HFFc6 (cell line): ENCODE results near the gene PALD1. TPM values are rescaled to one million over a fixed set of nuclear protein-coding genes. Genes with fewer than 3 reads are reported as not detected.

ENCODE experiments used
- DNase-seq: peaks from one replicate; pipeline ENCODE4 v3.0.0-alpha.2; 2018
- H3K27ac Mint-ChIP-seq: 2 replicates; pipeline ENCODE4 v1.8.0; 2020; ENCODE audit warnings: mild to moderate bottlenecking, mixed read lengths
- H3K27me3 Mint-ChIP-seq: 2 replicates; pipeline ENCODE4 v1.8.0; 2021; ENCODE audit warnings: mild to moderate bottlenecking, moderate library complexity, mixed read lengths; ENCODE audit not compliant: insufficient read depth
- H3K36me3 Mint-ChIP-seq: 2 replicates; pipeline ENCODE4 v1.8.0; 2021; ENCODE audit warnings: low read depth, mixed read lengths
- H3K4me1 Mint-ChIP-seq: 2 replicates; pipeline ENCODE4 v1.8.0; 2020; ENCODE audit warnings: low read depth, mixed read lengths
- H3K4me3 Mint-ChIP-seq: 2 replicates; pipeline ENCODE4 v1.8.0; 2020; ENCODE audit warnings: mild to moderate bottlenecking, moderate library complexity, mixed read lengths
- H3K9me3 Mint-ChIP-seq: 2 replicates; pipeline ENCODE4 v1.8.0; 2020; ENCODE audit warnings: mild to moderate bottlenecking, mixed read lengths
- total RNA-seq, 6 experiments: library from RNA; stranded (reverse); fragmentation: NEBNext Ultra II Directional; extraction: Animal tissue kit (Norgen Biotek cat#: 25700); gene quantifications; 2 replicates in 1 of 6; 3 replicates in 5 of 6; pipeline ENCODE4 v1.2.3, GENCODE V29; 2021
- TF ChIP-seq, protein P1 (sequence below): fragments of 200-600 bp; sonication (generic); IDR thresholded peaks from 2 replicates; pipeline ENCODE4 v1.5.0; 2021; ENCODE audit warnings: antibody characterized with exemption, mild to moderate bottlenecking

PALD1 gene
- total RNA-seq, 6 experiments from 2014 or later, result not detected

GRCh38 chr10:70582793-70583668, 104.5 kb downstream of the PALD1 start:
- Mint-ChIP-seq H3K27me3 (peaks cover 29% of the 10 kb centered on the region), H3K9me3 (no peaks in the 10 kb centered on the region), H3K36me3 (no peaks in the 10 kb centered on the region), H3K4me1 (peaks cover 8% of the 10 kb centered on the region), H3K27ac (no peak overlapping the region), H3K4me3 (no peak overlapping the region)
- DNase-seq, result no peak
- TF ChIP-seq, protein P1, sequence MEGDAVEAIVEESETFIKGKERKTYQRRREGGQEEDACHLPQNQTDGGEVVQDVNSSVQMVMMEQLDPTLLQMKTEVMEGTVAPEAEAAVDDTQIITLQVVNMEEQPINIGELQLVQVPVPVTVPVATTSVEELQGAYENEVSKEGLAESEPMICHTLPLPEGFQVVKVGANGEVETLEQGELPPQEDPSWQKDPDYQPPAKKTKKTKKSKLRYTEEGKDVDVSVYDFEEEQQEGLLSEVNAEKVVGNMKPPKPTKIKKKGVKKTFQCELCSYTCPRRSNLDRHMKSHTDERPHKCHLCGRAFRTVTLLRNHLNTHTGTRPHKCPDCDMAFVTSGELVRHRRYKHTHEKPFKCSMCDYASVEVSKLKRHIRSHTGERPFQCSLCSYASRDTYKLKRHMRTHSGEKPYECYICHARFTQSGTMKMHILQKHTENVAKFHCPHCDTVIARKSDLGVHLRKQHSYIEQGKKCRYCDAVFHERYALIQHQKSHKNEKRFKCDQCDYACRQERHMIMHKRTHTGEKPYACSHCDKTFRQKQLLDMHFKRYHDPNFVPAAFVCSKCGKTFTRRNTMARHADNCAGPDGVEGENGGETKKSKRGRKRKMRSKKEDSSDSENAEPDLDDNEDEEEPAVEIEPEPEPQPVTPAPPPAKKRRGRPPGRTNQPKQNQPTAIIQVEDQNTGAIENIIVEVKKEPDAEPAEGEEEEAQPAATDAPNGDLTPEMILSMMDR, result no peak

DNA sequence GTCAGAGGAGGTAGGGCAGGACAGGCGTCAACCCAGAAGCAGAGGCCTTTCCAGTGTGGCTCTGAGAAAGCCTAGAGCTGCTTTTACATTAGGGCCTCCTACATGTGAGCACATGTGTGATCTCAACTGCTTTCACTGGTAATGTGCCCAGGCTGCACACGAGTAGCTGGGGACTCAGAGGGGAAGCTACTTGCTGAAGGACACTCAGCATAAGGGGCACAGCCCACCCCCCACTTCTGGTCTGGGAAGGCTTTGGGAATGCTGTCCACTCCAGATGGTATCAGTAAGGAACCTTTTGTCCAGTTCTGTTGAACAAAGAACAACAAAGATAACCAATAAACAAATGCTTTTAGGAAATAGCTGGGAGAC, 105.1 kb downstream of the PALD1 start:
- no peak overlapping the region for H3K27ac Mint-ChIP-seq
- no peak overlapping the region for H3K4me3 Mint-ChIP-seq
- peaks cover 2% of the 10 kb centered on the region for H3K4me1 Mint-ChIP-seq
- peaks cover 32% of the 10 kb centered on the region for H3K27me3 Mint-ChIP-seq
- H3K36me3 Mint-ChIP-seq, result no peaks in the 10 kb centered on the region
- no peaks in the 10 kb centered on the region for H3K9me3 Mint-ChIP-seq
- TF ChIP-seq, protein P1, result no peak
- DNase-seq, result no peak

DNA sequence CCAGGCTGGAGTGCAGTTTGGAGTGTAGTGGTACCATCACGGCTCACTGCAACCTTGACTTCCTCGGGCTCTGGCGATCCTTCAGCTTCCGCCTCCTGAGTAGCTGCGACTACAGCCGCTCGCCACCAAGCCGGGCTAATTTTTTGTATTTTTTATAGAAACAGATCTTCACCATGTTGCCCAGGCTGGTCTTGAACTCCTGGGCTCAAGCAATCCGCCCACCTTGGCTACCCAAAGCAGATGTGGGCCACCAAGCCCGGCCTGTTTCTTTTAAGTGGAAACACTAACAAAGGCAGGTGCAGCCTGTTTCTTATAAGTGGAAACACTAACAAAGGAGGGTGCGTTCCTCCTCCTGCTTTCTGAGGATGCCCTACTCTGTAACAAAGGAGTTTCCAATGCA, 105.8 kb downstream of the PALD1 start:
- no peaks in the 10 kb centered on the region for H3K36me3 Mint-ChIP-seq
- H3K4me3 Mint-ChIP-seq, result no peak overlapping the region
- TF ChIP-seq, protein P1, result no peak
- no peak overlapping the region for H3K27ac Mint-ChIP-seq
- H3K4me1 Mint-ChIP-seq, result no peaks in the 10 kb centered on the region
- no peak for DNase-seq
- H3K9me3 Mint-ChIP-seq, result no peaks in the 10 kb centered on the region
- H3K27me3 Mint-ChIP-seq, result peaks cover 38% of the 10 kb centered on the region

- no peak for DNase-seq
- Mint-ChIP-seq H3K27ac (no peak overlapping the region), H3K4me1 (no peaks in the 10 kb centered on the region), H3K36me3 (no peaks in the 10 kb centered on the region), H3K27me3 (peaks cover 41% of the 10 kb centered on the region), H3K9me3 (no peaks in the 10 kb centered on the region), H3K4me3 (no peak overlapping the region)
- TF ChIP-seq, protein P1, result no peak
Measured at GRCh38 chr10:70584909-70585544, 106.5 kb downstream of the PALD1 start.

- H3K36me3 Mint-ChIP-seq, result no peaks in the 10 kb centered on the region
- no peak for DNase-seq
- no peaks in the 10 kb centered on the region for H3K4me1 Mint-ChIP-seq
- no peak overlapping the region for H3K27ac Mint-ChIP-seq
- TF ChIP-seq, protein P1, result no peak
- H3K4me3 Mint-ChIP-seq, result no peak overlapping the region
- H3K9me3 Mint-ChIP-seq, result no peaks in the 10 kb centered on the region
- peaks cover 41% of the 10 kb centered on the region for H3K27me3 Mint-ChIP-seq
Measured at GRCh38 chr10:70585578-70586169, 107.1 kb downstream of the PALD1 start.
